ENCODE results near the gene CSMD2.

CSMD2 gene

GRCh38 chr1:33960188-33960895 lies 204.7 kb downstream of the CSMD2 start:
- no peak for DNase-seq (ENCODE audit: low spot score)

DNA sequence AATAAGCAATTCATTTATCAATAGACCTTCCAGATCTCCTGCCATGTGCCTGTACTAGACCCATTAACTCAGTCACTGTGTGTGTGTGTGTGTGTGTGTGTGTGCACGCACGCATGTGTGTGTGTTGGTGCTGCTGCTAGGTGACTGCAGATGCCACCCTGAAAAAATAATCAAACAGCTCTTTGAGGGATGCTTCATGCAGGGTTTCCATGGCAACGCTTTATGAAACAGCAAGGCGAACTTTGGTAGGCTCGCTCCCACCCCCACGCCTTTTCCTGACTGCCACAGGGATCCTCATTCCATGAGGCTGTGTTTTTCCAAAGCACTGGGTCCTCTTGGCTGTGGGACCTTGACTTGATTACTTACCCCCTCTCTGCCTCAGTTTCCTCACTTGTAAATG lies 207.2 kb downstream of the CSMD2 start:
- no peak for DNase-seq (ENCODE audit: low spot score)

- DNase-seq (ENCODE audit: low spot score), result no peak
Observed at GRCh38 chr1:33955096-33955495, 209.9 kb downstream of the CSMD2 start.

DNA sequence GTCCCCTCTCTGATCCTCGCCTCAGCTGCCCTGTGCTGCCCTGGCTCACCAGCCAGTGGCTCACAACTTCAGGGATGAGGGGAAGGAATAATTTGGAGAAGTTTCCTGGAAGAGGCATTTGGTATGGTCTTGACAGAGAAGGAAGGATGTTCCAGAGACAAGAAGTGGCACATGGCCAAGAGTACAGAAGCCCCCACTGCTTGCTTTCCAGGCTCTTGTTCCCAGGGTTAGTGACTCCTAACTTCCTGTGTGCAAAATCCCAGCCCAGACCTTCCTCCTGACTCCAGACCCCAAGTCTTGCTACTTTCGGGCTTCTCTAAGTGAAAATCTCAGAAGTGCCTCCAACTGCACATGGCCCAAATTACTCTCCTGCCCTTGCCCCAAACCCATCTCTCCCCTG lies 215.5 kb downstream of the CSMD2 start:
- DNase-seq (ENCODE audit: low spot score), result no peak

- no peak for DNase-seq (ENCODE audit: low spot score)
Observed at GRCh38 chr1:33948291-33948690, 216.7 kb downstream of the CSMD2 start.

DNA sequence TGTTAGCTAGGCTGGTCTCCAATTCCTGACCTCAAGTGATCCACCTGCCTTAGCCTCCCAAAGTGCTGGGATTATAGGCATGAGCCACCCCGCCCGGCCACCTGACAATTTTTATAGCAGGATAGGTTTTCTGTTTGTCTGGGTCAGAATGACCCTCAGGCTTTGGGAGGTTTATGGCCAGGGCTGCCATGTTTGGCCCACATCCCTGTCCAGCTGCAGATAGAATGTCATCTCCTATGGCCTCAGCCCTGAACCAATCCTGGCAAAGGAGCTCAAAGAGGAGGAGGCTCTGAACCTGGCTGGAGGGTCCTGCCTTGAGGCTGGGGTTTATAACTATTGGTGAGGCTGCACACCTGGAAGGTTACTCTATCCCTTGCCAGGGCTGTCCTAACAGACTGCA lies 218.2 kb downstream of the CSMD2 start:
- DNase-seq (ENCODE audit: low spot score), result no peak

GRCh38 chr1:33944846-33945245 lies 220.2 kb downstream of the CSMD2 start:
- no peak for DNase-seq (ENCODE audit: low spot score)

GRCh38 chr1:33943978-33944377 lies 221.1 kb downstream of the CSMD2 start:
- DNase-seq (ENCODE audit: low spot score), result no peak

GRCh38 chr1:33932871-33933270 lies 232.2 kb downstream of the CSMD2 start:
- DNase-seq (ENCODE audit: low spot score), result no peak

- no peak for DNase-seq (ENCODE audit: low spot score)
Observed at GRCh38 chr1:33931111-33931475, 233.9 kb downstream of the CSMD2 start.

- no peak for DNase-seq (ENCODE audit: low spot score)
Observed at GRCh38 chr1:33930346-33931110, 234.5 kb downstream of the CSMD2 start.

GRCh38 chr1:33928251-33928650 lies 236.8 kb downstream of the CSMD2 start:
- DNase-seq (ENCODE audit: low spot score), result no peak

DNA sequence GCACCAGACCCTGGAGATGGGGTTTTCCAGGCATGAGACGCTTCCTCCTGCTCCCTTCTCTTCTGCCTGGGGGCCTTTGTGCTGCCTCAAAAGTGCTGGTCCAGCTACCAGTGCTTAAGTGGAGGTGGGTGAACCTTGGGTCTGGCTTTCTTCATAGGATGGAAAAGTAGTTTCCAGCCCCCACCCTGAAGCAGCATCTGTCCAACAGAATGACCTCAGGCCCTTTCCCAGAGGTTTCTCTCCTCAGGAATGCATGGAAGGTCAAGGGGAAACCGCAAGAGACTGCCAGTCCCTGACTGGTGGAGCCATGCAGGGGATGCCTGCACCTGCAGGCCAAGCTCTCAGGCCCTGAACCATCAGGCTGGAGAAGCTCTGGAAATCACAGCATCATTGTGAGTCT lies 237.3 kb downstream of the CSMD2 start:
- DNase-seq (ENCODE audit: low spot score), result no peak

GRCh38 chr1:33925586-33925985 lies 239.4 kb downstream of the CSMD2 start:
- no peak for DNase-seq (ENCODE audit: low spot score)

DNA sequence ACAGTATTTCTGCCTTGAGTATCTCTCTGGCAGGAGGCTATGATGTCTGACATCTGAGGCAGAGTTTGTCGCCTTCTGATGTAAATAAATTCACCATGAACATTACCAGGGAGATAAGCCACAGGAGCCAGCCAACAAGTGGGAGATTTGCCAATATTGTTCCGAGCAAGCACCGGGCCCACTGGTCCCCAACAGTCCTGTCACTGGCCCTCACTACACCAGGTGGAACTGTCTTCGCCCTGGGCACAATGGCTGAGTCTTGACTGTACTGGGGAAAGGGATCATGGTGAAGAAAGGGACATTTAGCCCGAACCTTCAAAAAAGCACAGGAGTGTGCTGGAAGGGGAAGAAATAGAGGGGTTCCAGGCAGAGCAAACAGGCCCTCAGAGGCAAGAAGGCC lies 243.7 kb downstream of the CSMD2 start:
- DNase-seq (ENCODE audit: low spot score), result no peak

DNA sequence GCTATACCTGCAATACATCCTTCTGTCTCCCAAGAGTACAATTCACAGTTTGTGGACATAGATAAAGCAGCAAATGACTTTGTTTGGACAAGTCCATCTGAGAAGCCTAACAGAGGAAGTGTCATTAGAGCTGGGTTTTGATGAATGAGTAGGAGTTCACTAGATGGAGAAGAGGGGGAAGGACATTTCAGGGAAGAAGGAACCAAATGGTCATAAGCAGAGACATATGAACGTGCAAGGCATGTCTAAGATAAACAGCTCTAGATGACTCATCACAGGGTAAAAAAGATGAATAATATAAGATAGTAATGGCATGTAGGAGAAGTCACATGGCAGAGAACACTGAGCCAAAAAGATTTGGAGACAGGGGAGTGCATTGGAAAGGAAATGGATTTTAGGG lies 246.7 kb downstream of the CSMD2 start:
- DNase-seq (ENCODE audit: low spot score), result no peak

DNA sequence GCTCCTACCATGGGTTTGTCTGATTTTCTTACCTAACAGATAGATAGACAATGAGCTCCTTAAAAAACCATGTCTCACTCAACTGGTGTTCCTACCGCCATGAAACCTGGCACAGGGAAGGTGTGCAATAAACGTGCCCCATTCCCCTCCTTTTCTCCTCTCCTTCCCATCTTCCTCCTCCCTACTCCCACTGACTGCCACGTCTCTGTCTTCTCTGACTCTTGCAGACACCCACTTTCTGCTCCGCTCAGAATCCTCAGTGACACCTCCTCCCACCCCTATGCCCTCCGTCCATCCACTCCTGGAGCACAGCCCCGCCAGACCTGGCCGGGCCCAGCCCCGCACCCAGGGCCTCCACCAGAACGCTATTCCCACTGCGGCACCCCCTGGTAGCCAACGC lies 248.2 kb downstream of the CSMD2 start:
- no peak for DNase-seq (ENCODE audit: low spot score)

DNA sequence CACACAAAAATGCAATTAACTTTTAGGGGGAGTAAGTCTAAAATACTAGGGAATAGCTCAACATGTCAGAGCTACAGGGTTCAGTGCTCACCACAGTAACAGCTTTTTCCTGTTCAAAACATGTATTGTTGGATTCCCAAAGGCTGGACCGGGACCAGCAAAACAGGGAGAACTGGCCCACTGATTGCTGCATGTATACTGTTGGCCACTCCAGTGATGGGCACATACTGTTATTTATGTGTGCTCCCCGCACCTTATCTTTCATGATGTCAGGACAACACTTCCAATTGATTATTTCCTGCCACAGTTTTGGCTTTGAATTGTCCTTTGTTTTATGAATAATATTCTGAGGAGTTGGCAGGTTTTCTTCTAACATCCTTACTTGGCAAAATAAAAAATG lies 250.5 kb downstream of the CSMD2 start:
- no peak for DNase-seq (ENCODE audit: low spot score)

GRCh38 chr1:33908324-33908956 lies 256.6 kb downstream of the CSMD2 start:
- DNase-seq (ENCODE audit: low spot score), result no peak

DNA sequence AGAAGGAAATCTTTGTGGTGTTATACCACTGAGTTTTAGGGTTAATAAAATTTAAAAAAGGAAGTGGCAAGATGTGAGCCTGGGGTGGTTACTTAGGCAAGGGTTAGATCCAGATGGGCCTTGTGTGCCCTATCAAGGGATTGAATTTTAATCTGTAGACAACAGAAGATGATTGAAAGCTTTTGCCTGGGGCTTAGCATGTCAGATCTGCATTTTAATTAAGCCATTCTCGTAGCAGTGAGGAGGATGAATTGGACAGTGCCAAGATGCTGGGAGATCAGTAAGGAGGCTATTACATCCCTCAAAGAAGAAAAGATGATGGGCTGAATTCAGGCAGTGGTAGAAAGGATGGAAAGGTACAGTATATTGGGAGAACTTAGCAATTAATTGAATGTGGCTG lies 258.9 kb downstream of the CSMD2 start:
- DNase-seq (ENCODE audit: low spot score), result no peak

GRCh38 chr1:33905241-33905640 lies 259.8 kb downstream of the CSMD2 start:
- DNase-seq (ENCODE audit: low spot score), result no peak

- DNase-seq (ENCODE audit: low spot score), result no peak
Observed at GRCh38 chr1:33903210-33903589, 261.8 kb downstream of the CSMD2 start.

- DNase-seq (ENCODE audit: low spot score), result no peak
Observed at GRCh38 chr1:33902486-33903209, 262.4 kb downstream of the CSMD2 start.

Measured in D341Med (cell line).